IPS-NIHi11 (cell line): Measurements from ENCODE around the gene NR1H4.
"Not testable (repeated sequence)": the region's sequence is repeated elsewhere in the genome, so short reads cannot be mapped to it uniquely, and the experiment has no call there.

ENCODE experiments used
- DNase-seq: peaks from one replicate; pipeline ENCODE4 v3.0.0; 2012; ENCODE audit warnings: mixed read lengths, low spot score

The NR1H4 gene

DNA sequence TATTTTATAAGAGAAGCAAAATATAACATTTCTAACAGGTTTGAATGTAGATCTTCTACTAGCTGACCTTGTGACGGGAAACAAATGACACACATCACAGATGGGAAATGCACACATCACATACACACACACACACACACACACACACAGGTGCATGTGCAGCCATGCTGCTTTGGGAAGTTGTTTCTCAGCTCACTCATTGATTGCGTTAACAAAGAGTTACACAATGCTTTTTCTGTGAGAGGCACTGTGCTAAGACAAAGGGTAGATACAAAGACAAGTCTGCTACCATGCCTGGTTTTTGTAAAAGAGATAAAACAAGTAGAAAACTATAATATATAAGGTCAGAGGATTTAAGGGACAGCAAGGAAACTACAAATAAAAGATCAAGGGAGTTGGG is 1.3 kb upstream of the NR1H4 start:
- DNase-seq: no peak

DNA sequence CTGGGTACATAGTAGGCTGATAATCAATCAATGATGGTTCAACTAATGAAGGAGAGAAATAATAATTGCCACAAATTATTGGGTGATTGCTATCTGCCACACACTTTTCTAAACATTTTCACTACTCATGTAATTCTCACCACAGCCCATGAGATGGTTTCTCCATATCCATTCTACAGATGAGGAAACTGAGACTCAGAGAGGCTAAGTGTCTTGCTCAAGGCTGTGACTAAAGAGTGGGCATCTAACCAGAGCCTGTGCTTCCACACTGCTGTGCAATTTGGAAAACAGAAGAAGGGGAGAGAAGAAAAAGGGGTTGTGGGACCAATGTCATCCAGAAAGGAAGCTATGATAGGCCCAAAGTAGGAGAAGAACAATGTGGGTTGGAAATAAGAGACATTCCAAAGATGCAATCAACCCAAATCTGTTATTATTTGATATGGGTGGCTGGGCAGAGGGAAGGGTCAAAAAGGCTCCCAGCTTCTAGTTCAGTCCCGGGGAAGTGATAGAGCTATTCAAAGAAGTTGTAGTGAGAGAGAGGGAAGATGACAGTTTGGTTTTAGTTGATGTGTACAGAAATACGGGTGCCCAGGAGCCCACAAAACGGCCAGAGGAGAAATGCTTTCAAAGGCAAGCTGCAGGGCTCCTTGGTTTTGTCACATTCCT is 483 bp upstream of the NR1H4 start:
- DNase-seq: no peak

- DNase-seq: no peak
These were observed 951 bp downstream of the NR1H4 start for GRCh38 chr12:100474617-100475016.

DNA sequence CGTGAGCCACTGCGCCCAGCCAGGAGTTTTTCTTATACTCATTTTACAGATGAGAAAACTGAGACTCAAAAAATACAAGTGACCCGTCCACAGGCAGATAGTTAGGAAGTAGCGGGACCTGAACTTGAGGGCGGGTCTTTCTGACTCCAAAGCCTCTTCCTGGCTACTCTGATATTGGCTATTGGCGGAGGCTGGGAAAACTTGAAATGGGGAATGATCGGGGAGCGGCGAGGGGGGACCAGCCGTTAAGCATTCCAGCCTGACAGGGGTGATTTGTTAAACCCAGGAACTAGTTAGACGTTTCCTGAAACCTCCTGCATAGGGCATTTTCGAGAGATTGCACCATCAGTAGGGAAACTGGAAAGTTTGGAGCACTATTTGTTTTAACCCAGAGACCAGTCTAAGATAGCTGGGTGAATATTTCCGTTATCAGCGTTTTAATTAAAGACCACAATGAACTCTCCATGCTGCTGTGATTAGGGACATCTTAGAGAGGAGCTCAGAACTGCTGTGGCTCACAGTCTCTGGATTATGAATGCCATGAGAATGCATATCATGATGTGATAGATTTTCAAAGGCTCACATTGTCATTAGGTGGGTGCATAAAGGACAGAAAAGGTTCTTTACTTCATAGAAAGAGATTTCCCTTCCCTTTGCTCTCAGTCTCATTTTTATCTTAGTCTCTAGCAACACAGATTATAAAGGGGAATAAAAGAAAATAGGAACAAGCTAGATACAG is 2.5 kb downstream of the NR1H4 start:
- DNase-seq: no peak

DNA sequence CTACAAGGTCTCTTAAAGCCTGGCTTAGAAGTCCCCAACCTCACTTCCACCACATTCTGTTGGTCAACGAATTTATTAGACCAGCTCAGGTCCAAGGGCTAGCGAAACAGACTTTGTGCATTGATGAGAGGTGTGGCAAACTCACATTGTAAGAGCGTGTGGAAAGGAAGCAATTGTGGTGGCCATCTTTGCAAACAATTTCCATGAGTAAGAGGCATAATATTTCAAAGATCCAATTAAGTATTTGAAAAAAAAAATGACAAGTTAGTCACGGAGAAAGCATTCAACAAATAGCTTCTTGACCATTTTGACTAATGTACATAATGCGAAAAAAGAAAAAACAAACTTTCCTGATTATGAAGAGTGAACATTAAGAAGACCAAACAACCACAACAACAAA is 7.4 kb downstream of the NR1H4 start:
- DNase-seq: no peak

DNA sequence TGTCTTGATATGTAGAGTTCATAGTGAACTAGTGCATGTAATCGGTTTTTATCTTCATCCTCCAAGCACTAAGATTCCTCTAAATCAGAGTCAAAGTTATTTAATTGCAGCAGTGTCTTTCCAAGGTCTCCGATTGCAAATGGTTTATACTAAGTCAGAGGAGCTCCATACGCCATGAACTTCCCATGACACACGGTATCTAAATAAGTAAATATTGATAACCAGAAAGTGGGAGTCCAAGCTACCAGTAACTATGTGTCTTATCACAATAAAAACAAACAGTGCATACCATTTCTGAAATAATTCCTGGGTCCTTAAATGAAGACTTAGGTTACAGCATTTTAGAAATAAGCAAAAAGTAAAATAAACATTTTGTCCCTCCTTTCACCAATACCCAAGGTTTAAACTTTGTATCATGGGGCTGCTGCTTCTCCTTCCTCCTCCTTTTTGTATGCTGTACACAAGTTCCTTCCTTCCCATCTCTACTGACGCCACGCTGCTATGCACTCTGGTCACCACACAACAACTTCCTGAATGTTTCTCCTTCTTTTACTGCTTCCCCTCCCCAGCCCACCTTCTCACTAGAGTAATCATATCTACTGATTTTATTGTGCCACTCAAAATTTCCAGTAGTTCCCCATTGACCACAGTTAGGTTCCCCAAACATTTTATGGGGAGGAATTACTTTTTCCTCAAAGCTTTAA is 10.7 kb downstream of the NR1H4 start:
- DNase-seq: no peak

DNA sequence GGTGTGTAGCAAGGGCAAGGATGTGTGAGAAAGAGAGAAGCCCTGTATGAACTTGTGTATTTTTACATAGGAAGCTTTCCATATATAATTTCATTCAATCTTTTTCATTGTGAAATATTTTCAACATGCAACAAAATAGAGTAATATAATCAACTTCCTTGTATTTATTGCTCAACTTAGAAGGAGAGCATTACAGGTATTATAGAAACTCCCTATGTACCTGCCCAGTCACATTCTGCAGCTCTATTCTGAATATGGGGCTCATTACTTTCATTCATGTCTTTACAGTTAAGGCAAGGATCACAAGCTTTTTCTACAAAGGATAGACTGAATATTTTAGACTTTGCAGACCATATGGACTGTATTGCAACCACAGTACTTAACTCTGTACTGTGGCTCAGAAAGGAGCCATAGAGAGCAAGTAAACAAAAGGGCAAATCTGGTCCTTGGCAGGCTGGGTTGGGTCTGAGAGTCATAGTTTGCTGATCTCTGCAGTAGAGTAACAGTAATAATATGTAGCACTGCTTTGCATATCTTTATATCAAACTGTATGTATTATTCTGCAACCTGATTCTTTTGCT is 11.3 kb downstream of the NR1H4 start:
- DNase-seq: no peak

DNA sequence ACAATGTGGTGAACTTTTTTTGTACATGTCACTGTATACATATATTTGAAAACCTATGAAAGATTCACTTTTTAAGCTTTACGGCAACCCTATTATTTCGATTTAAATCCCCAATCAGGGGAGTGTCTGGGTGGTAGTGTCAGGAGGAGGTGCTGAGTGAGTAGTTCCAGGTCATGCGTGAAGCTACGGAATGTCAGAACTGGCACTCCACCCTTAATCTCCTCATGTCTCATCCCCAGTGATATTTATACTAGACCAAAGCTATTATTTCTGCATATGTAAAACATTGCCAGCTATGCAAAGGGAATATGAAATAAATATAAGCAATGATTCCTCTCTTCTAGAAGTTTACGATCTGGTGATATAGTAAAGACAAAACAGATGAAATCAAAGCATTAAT is 12.3 kb downstream of the NR1H4 start:
- DNase-seq: no peak

GRCh38 chr12:100489251-100489820 is 15.7 kb downstream of the NR1H4 start:
- DNase-seq: no peak

GRCh38 chr12:100490056-100490455 is 16.4 kb downstream of the NR1H4 start:
- DNase-seq: no peak

GRCh38 chr12:100491104-100491503 is 17.4 kb downstream of the NR1H4 start:
- DNase-seq: no peak

DNA sequence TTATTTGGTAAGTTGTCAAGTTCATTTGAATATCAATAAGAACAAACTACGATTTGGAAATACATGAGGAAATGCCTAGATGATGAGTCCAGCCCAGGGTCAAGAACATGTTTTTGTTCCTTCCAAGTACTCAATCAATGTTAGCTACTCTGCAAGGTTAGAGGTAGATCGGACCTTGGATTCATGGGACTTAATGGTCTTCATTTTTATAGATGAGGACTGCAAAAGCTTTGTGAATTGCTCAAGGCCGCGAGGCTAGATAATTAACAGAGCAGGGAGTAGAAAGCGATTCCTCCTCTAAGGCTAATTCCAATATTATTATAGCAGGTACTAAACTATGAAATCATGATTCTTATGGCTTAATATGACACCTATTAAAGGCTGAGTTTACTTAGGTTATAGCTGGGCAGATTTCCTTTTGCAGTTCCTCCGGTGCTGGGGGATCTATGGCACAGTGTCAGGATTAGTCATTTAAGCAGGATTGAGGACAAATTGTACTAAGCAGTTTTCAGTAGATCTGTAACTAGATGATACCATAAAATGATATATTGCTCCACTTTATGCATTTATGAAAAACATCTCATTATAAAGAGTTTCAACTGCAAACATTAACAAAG is 19.8 kb downstream of the NR1H4 start:
- DNase-seq: no peak

DNA sequence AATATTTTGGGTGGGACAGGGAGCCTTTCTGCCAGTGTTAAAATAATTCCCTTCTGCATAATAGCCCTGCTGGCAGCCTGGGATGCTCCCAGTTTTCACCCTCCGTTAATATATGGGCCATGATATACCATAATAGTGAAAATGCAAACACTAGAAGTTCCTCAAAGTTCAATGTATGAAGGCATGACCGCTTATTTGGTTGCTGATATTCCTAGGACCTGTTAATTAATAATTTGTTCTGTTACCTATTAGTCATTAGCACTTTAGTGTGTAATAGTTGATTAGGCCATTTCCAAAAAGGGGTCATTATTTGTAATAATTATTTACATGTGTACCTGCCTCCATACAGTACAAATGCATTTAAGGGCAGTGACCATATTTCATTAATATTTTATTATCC is 20.4 kb downstream of the NR1H4 start:
- DNase-seq: no peak

GRCh38 chr12:100494538-100494937 is 20.9 kb downstream of the NR1H4 start:
- no peak for DNase-seq

- no peak for DNase-seq
These were observed 23.6 kb downstream of the NR1H4 start for GRCh38 chr12:100497105-100497795.

DNA sequence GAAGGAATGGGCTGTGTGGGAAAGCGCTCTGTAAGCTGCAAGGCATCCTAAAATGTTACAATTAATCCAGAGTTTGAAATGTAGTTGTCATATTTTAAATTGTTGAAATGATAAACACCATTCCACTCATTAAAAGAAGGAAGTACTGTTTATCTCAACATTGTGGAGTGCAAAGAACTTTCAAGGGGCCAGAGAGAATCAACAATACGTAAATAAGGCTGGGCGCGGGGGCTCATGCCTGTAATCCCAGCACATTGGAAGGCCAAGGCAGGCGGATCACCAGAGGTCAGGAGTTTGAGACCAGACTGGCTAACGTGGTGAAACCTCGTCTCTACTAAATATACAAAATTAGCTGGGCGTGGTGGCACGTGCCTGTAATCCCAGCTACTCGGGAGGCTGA is 24.5 kb downstream of the NR1H4 start:
- no peak for DNase-seq

GRCh38 chr12:100499416-100499815 is 25.8 kb downstream of the NR1H4 start:
- DNase-seq: no peak

DNA sequence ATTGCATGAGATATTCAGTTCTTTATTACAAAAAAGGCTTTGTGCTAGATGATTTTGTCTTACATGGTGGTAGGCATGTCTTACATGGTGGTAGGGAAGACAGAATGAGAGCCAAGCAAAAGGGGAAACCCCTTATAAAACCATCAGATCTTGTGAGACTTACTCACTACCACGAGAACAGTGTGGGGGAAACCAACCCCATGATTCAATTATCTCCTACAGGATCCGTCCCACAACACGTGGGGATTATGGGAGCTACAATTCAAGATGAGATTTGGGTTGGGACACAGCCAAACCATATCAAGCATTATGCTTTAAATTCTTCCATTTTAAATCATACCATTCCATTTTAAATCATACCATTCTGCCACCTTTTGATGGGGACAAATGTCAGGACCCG is 29.1 kb downstream of the NR1H4 start:
- not testable (repeated sequence) for DNase-seq

DNA sequence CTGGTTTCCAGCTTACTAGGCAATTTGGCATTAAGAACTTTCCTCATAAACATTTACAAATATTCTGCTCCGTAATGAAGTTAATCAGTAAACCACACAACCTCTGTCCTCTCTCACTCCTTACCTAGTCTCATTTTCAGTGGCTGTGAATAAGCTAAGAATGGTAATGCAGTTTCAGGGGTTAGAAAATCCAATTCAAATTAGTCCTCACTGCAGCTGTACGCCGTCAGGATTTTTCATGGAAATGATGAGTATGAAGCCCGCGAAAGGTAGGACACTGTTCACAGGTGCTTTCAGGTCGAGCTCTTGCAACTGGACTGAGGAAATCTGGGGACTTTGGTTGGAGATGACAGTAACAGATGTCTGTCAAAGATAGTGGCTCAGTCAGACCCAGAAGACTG is 29.6 kb downstream of the NR1H4 start:
- DNase-seq: no peak

GRCh38 chr12:100504804-100505203 is 31.1 kb downstream of the NR1H4 start:
- no peak for DNase-seq

DNA sequence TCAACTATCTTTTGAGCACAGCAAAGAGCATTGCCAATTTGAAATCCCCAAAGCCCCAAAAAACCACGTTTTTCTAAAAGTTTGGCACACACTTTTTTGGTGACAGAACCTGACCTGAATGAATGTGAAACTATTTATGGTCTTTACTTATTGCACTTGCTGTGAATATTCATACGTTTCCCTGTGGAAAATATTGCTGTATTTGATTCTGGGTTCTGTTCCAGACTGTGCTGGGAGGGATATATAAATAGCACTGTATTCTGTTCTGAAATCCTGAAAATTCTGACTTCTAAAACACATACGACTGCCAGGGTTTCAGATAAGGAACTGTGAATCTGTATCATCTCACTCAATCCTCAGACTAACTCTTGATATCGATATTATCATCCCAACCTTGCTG is 35.1 kb downstream of the NR1H4 start:
- DNase-seq: no peak

DNA sequence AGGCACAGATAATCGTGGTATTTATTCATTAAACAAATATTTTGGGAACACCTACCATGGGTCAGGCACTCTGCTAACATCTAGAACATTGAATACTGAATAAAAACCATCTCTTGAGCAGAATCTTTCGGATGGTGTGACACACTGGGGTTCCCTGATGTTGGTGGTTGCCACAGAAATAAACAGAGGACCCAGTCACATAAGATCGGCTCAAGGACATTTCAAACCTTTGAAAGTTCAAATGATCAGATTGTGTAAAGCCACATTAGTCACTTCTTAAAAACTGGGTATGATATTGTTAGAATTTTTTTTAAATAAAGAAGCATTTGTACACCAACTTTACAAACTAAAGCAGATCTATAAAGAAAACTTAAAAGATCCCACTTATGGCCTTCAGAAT is 39.0 kb downstream of the NR1H4 start:
- DNase-seq: no peak
